WTC11 (cell line): ENCODE data around the gene EME1. TPM values are rescaled to one million over a fixed set of nuclear protein-coding genes. Genes with fewer than 3 reads are reported as not detected.
A peak's percentile ranks its signal among the peaks of the same experiment; 100 is the strongest.

ENCODE experiments used
- ATAC-seq: fragments of 200-7000 bp; cut with Tn5 transposase; 2 replicates; pipeline ENCODE4 v1.10.0; 2021; ENCODE audit warnings: mild to moderate bottlenecking, moderate library complexity
- CTCF ChIA-PET: fragments of 300-600 bp; sonication (Branson Sonifier 250); formaldehyde crosslinking; loops from one replicate; lab custom pipeline; 2021; ENCODE audit warnings: antibody characterized with exemption; lab: Charles Lee
- POLR2A ChIA-PET: fragments of 350-600 bp; sonication (Branson Sonifier 250); formaldehyde crosslinking; loops from one replicate; lab custom pipeline; 2021; ENCODE audit warnings: antibody characterized with exemption; lab: Charles Lee
- DNase-seq: peaks from one replicate; pipeline ENCODE4 v3.0.0; 2021; ENCODE audit warnings: low spot score
- H3K27ac Mint-ChIP-seq: 2 replicates; pipeline ENCODE4 v1.8.0; 2021; ENCODE audit warnings: mixed read lengths
- H3K27me3 Mint-ChIP-seq: 2 replicates; pipeline ENCODE4 v1.8.0; 2021; ENCODE audit warnings: low read depth, mild to moderate bottlenecking, moderate library complexity, mixed read lengths
- H3K36me3 Mint-ChIP-seq: 2 replicates; pipeline ENCODE4 v1.8.0; 2021; ENCODE audit warnings: mixed read lengths
- H3K4me1 Mint-ChIP-seq: 2 replicates; pipeline ENCODE4 v1.8.0; 2022; ENCODE audit warnings: mixed read lengths
- H3K4me3 Mint-ChIP-seq: 2 replicates; pipeline ENCODE4 v1.8.0; 2021; ENCODE audit warnings: mild to moderate bottlenecking, moderate library complexity, mixed read lengths
- H3K9me3 Mint-ChIP-seq: 2 replicates; pipeline ENCODE4 v1.8.0; 2021; ENCODE audit warnings: mixed read lengths
- ARID4B ChIP-seq: sonication (generic); formaldehyde crosslinking; IDR thresholded peaks from 2 replicates; pipeline ENCODE4 v1.8.0; 2023; ENCODE audit warnings: missing genetic modification reagents, mild to moderate bottlenecking, borderline replicate concordance
- CREM ChIP-seq: sonication (generic); formaldehyde crosslinking; IDR thresholded peaks from 2 replicates; pipeline ENCODE4 v1.8.1; 2022; ENCODE audit warnings: mild to moderate bottlenecking, missing genetic modification reagents, moderate library complexity
- ETV6 ChIP-seq: sonication (generic); formaldehyde crosslinking; IDR thresholded peaks from 2 replicates; pipeline ENCODE4 v1.8.1; 2022; ENCODE audit warnings: mild to moderate bottlenecking, missing genetic modification reagents
- FOXJ3 ChIP-seq: sonication (generic); formaldehyde crosslinking; IDR thresholded peaks from 2 replicates; pipeline ENCODE4 v1.9.0; 2021; ENCODE audit warnings: missing genetic modification reagents, mild to moderate bottlenecking, borderline replicate concordance
- FOXP1 ChIP-seq: sonication (generic); formaldehyde crosslinking; IDR thresholded peaks from 2 replicates; pipeline ENCODE4 v1.8.0; 2022; ENCODE audit warnings: missing genetic modification reagents, mild to moderate bottlenecking, moderate library complexity, borderline replicate concordance
- GABPB1 ChIP-seq: sonication (generic); formaldehyde crosslinking; IDR thresholded peaks from 2 replicates; pipeline ENCODE4 v1.8.1; 2023; ENCODE audit warnings: mild to moderate bottlenecking, missing genetic modification reagents
- GTF2I ChIP-seq: fragments of 250-450 bp; sonication (Bioruptor Pico); conservative IDR thresholded peaks from 2 replicates; pipeline ENCODE4 v1.4.0; 2021; ENCODE audit warnings: mild to moderate bottlenecking
- MYBL2 ChIP-seq: sonication (generic); formaldehyde crosslinking; IDR thresholded peaks from 2 replicates; pipeline ENCODE4 v1.8.1; 2023; ENCODE audit warnings: mild to moderate bottlenecking, moderate library complexity, missing genetic modification reagents
- NFATC4 ChIP-seq: fragments of 250-450 bp; sonication (Bioruptor Pico); IDR thresholded peaks from 2 replicates; pipeline ENCODE4 v1.9.0; 2021; ENCODE audit warnings: mild to moderate bottlenecking
- NFE2L1 ChIP-seq: sonication (generic); formaldehyde crosslinking; IDR thresholded peaks from 2 replicates; pipeline ENCODE4 v1.8.1; 2023; ENCODE audit warnings: missing genetic modification reagents
- NR2C2 ChIP-seq: sonication (generic); formaldehyde crosslinking; IDR thresholded peaks from 2 replicates; pipeline ENCODE4 v1.8.0; 2022; ENCODE audit warnings: mild to moderate bottlenecking, missing genetic modification reagents
- NR3C1 ChIP-seq: sonication (generic); formaldehyde crosslinking; conservative IDR thresholded peaks from 2 replicates; pipeline ENCODE4 v1.8.1; 2023; ENCODE audit warnings: low read depth, mild to moderate bottlenecking, missing genetic modification reagents
- OVOL2 ChIP-seq: fragments of 250-450 bp; sonication (Bioruptor Pico); IDR thresholded peaks from 2 replicates; pipeline ENCODE4 v1.9.0; 2021; ENCODE audit warnings: mild to moderate bottlenecking, borderline replicate concordance
- SMAD3 ChIP-seq: sonication (generic); formaldehyde crosslinking; IDR thresholded peaks from 2 replicates; pipeline ENCODE4 v1.8.0; 2022; ENCODE audit warnings: missing genetic modification reagents, mild to moderate bottlenecking, borderline replicate concordance
- SMAD4 ChIP-seq: sonication (generic); formaldehyde crosslinking; IDR thresholded peaks from 2 replicates; pipeline ENCODE4 v1.8.0; 2022; ENCODE audit warnings: mild to moderate bottlenecking, missing genetic modification reagents
- ZNF219 ChIP-seq: sonication (generic); formaldehyde crosslinking; IDR thresholded peaks from 2 replicates; pipeline ENCODE4 v1.8.0; 2023; ENCODE audit warnings: missing genetic modification reagents, mild to moderate bottlenecking, borderline replicate concordance
- ZNF396 ChIP-seq: fragments of 250-450 bp; sonication (Bioruptor Pico); IDR thresholded peaks from 2 replicates; pipeline ENCODE4 v1.8.0; 2021; ENCODE audit warnings: mild to moderate bottlenecking, moderate library complexity, borderline replicate concordance
- ZNF416 ChIP-seq: fragments of 250-450 bp; sonication (Bioruptor Pico); IDR thresholded peaks from 2 replicates; pipeline ENCODE4 v1.9.0; 2021; ENCODE audit warnings: mild to moderate bottlenecking, inconsistent platforms
- total RNA-seq: library from RNA; stranded (reverse); gene quantifications from 3 replicates; pipeline ENCODE4 v1.2.3, GENCODE V29; 2021
- TF ChIP-seq, protein P1 (sequence below): fragments of 250-450 bp; sonication (Bioruptor Pico); IDR thresholded peaks from 2 replicates; pipeline ENCODE4 v1.9.0; 2021; ENCODE audit warnings: moderate library complexity, mild to moderate bottlenecking, inconsistent platforms, borderline replicate concordance
- TF ChIP-seq, protein P2 (sequence below): fragments of 250-450 bp; sonication (Bioruptor Pico); conservative IDR thresholded peaks from 2 replicates; pipeline ENCODE4 v1.9.0; 2021; ENCODE audit warnings: mild to moderate bottlenecking
- TF ChIP-seq, protein P3 (sequence below): sonication (generic); formaldehyde crosslinking; conservative IDR thresholded peaks from 2 replicates; pipeline ENCODE4 v1.8.1; 2022; ENCODE audit warnings: mild to moderate bottlenecking, missing genetic modification reagents
- TF ChIP-seq, protein P4 (sequence below): fragments of 250-450 bp; sonication (Bioruptor Pico); IDR thresholded peaks from 2 replicates; pipeline ENCODE4 v2.1.2; 2022; ENCODE audit warnings: mild to moderate bottlenecking, moderate library complexity

The EME1 gene
- total RNA-seq, 1 experiment from 2014 or later, result 24.9 TPM

GRCh38 chr17:50379351-50380132 lies 6.5 kb downstream of the EME1 start:
- CTCF ChIA-PET, result interaction anchor here (0.5 to 7.2 kb wide), 3 partner anchors 14 to 17 kb away, joined by 3 to 51 read pairs (median 4); partner anchors contain the start of gene LRRC59
- Mint-ChIP-seq H3K9me3 (no peaks in the 10 kb centered on the region), H3K27ac (no peak overlapping the region), H3K4me3 (no peak overlapping the region), H3K27me3 (no peaks in the 10 kb centered on the region), H3K36me3 (peaks cover 49% of the 10 kb centered on the region), H3K4me1 (no peaks in the 10 kb centered on the region)
- POLR2A ChIA-PET, result interaction anchor here (0.7 kb wide), 1 partner anchor 17 kb away, joined by 3 read pairs; no protein-coding TSS in a partner anchor
- TF ChIP-seq ARID4B (CRISPR knock-in tag) (no peak), FOXP1 (no peak)
- DNase-seq, result no peak
- ATAC-seq, result no peak

DNA sequence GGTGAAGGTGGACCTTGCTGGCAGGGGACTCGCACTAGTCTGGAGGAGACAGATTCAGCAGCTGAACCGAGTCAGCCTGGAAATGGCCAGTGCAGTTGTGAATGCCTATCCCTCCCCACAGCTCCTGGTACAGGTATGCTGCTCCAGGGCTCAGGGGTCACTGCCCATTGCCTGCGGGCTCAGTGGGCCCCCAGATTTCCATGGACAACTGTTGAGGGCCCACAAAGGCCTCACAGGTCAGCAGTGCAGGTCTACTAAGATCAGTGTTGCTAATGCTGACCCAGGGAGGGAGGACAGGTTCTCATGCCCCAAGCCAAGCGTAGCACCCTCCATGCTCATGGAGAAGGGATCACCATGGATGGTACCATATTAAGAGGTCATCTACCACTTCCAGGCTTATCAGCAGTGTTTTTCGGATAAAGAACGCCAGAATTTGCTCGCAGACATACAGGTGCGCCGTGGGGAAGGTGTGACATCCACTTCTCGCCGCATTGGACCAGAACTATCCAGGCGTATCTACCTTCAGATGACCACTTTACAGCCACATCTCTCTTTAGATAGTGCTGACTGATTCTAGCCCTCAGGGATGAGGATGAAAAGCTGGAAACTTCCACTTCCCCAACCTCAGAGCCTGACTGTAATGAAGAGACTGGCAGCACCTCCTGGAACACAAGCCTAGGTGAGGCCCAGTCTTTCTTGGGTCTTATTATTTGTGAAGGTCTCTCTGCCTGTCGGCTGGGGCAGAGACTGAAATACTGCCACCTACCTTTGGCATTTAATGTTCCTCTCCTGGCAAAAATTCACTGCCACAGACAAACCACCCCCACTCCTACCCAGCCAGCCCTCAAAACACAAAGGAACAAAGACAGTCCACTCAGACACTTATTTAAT lies 7.6 kb downstream of the EME1 start:
- ATAC-seq, result peak; percentile 28; the same call in 1 of the 2 replicates
- no peaks in the 10 kb centered on the region for H3K4me1 Mint-ChIP-seq
- POLR2A ChIA-PET, result interaction anchor here (0.7 kb wide), 1 partner anchor 18 kb away, joined by 3 read pairs; no protein-coding TSS in a partner anchor
- CTCF ChIA-PET, result interaction anchor here (0.5 to 7.2 kb wide), 6 partner anchors 16 to 245 kb away, joined by 3 to 51 read pairs (median 4); partner anchors contain the start of genes ACSF2 and LRRC59
- no peak overlapping the region for H3K27ac Mint-ChIP-seq
- TF ChIP-seq NR3C1 (CRISPR knock-in tag) (no peak), ETV6 (CRISPR knock-in tag) (no peak), FOXJ3 (no peak), MYBL2 (no peak), ZNF396 (CRISPR knock-in tag) (no peak), ZNF219 (no peak), CREM (no peak), GTF2I (CRISPR knock-in tag) (no peak), SMAD3 (CRISPR knock-in tag) (no peak), SMAD4 (CRISPR knock-in tag) (no peak), NFE2L1 (CRISPR knock-in tag) (no peak), GABPB1 (CRISPR knock-in tag) (no peak), NR2C2 (CRISPR knock-in tag) (no peak), NFATC4 (CRISPR knock-in tag) (no peak), ZNF416 (no peak), OVOL2 (CRISPR knock-in tag) (no peak)
- TF ChIP-seq, protein P1, sequence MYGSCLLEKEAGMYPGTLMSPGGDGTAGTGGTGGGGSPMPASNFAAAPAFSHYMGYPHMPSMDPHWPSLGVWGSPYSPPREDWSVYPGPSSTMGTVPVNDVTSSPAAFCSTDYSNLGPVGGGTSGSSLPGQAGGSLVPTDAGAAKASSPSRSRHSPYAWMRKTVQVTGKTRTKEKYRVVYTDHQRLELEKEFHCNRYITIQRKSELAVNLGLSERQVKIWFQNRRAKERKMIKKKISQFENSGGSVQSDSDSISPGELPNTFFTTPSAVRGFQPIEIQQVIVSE, result no peak
- TF ChIP-seq, protein P2, sequence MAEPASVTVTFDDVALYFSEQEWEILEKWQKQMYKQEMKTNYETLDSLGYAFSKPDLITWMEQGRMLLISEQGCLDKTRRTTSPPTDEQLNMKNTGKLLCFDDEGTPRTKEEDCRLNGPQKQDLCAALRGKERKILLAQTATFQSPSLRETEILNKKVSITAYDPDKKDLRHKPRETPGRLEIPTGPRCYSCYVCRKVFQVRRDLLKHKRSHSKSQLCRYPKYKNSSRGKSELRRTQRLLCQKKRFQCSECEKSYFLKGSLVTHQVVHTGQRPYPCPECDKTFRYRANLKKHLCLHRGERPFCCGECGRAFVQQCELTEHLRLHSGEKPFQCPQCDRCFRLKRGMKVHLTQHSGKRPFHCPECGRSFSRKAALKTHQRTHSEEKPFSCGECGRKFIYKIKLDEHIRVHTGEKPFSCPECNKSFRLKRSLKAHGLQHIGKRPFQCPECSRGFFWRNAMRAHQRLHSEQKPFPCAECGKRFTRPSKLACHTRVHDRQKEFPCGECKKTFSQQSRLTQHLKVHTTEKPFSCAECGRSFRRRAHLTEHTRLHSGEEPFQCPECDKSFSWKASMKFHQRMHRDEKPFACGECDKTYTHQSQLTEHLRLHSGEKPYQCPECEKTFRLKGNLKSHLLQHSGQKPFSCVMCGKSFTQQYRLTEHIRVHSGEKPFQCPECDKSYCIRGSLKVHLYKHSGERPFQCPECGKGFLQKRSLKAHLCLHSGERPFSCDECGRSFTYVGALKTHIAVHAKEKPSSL, result no peak
- TF ChIP-seq, protein P3, sequence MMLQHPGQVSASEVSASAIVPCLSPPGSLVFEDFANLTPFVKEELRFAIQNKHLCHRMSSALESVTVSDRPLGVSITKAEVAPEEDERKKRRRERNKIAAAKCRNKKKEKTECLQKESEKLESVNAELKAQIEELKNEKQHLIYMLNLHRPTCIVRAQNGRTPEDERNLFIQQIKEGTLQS (CRISPR knock-in tag), result no peak
- TF ChIP-seq, protein P4, sequence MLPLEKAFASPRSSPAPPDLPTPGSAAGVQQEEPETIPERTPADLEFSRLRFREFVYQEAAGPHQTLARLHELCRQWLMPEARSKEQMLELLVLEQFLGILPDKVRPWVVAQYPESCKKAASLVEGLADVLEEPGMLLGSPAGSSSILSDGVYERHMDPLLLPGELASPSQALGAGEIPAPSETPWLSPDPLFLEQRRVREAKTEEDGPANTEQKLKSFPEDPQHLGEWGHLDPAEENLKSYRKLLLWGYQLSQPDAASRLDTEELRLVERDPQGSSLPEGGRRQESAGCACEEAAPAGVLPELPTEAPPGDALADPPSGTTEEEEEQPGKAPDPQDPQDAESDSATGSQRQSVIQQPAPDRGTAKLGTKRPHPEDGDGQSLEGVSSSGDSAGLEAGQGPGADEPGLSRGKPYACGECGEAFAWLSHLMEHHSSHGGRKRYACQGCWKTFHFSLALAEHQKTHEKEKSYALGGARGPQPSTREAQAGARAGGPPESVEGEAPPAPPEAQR, result no peak
- TF ChIP-seq, all 79 proteins: peak for 0
- no peak for DNase-seq
- Mint-ChIP-seq H3K9me3 (no peaks in the 10 kb centered on the region), H3K36me3 (peaks cover 60% of the 10 kb centered on the region), H3K27me3 (no peaks in the 10 kb centered on the region; the same call in 1 of the 2 replicates), H3K4me3 (no peak overlapping the region)
